Frontal cortex (tissue), 4 donors: ENCODE results near the gene TAOK2. TPM values are rescaled to one million over a fixed set of nuclear protein-coding genes. Genes with fewer than 3 reads are reported as not detected.
"Not testable (repeated sequence)": the region's sequence is repeated elsewhere in the genome, so short reads cannot be mapped to it uniquely, and the experiment has no call there.

Experiments
- DNase-seq, 2 donors: peaks; one replicate each; pipeline ENCODE4 v3.0.0; 2012; ENCODE audit warnings: low spot score in 2 of 2
- FAIRE-seq: peaks from 2 replicates; lab custom pipeline; 2012; peaks lifted over from hg19 to GRCh38; lab: Jason Lieb, UNC
- total RNA-seq: library from RNA; depleted of rRNA; stranded (reverse); fragments of >200 nt; gene quantifications from one replicate; pipeline ENCODE4 v1.2.3, GENCODE V29; 2014
- donor health status: control.
- donor health status: control.
- donor health status: control.

TAOK2 gene
- total RNA-seq, 1 donor from 2014 or later, result 58.3 TPM

- not testable (repeated sequence) for FAIRE-seq, DNase-seq
Measured at GRCh38 chr16:30040690-30041089, 67.0 kb downstream of the TAOK2 start.

DNA sequence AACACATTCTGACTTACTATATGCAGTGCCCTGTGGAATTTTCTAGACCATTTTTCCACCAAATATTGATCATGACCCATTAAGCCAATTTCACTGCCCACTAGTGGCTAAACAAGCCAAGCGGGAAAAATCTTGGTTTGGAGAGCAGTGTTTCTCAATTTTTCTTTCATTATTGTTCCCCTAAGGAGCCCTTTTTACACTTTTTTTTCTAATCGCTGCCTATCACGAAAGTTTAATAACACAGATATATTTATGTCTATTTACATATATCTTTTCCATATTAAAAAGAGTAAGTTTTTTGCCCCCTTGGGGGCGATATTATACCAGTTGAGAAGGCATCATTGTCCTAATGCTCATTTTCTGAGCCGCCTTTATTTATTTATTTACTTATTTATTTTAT lies 68.2 kb downstream of the TAOK2 start:
- no peak for DNase-seq

More for the DNA sequence above, 68.2 kb downstream of the TAOK2 start:
- FAIRE-seq, result no peak

Other genes with a start within 250 kb of the TAOK2 start
- gene C16orf54, start 227.9 kb upstream of the TAOK2 start, total RNA-seq, result 0.41 TPM
- gene ZG16, start 195.6 kb upstream of the TAOK2 start, total RNA-seq, result not detected
- 37.1 TPM for gene KIF22, start 183.1 kb upstream of the TAOK2 start, total RNA-seq
- gene MAZ, start 167.3 kb upstream of the TAOK2 start, total RNA-seq, result 373 TPM
- gene PRRT2, start 161.7 kb upstream of the TAOK2 start, total RNA-seq, result 15.9 TPM
- 11.8 TPM for gene PAGR1, start 157.7 kb upstream of the TAOK2 start, total RNA-seq
- gene MVP, start 153.4 kb upstream of the TAOK2 start, total RNA-seq, result 4.5 TPM
- 53.4 TPM for gene CDIPT, start 110.6 kb upstream of the TAOK2 start, total RNA-seq
- 43.2 TPM for gene SEZ6L2, start 74.3 kb upstream of the TAOK2 start, total RNA-seq
- 9.4 TPM for gene ASPHD1, start 73.4 kb upstream of the TAOK2 start, total RNA-seq
- gene KCTD13, start 47.6 kb upstream of the TAOK2 start, total RNA-seq, result 18.3 TPM
- gene TMEM219, start 11.8 kb upstream of the TAOK2 start, total RNA-seq, result 26.9 TPM
- gene HIRIP3, start 21.7 kb downstream of the TAOK2 start, total RNA-seq, result 12.6 TPM
- gene INO80E, start 22.4 kb downstream of the TAOK2 start, total RNA-seq, result 22.0 TPM
- gene DOC2A, start 37.2 kb downstream of the TAOK2 start, total RNA-seq, result 11.8 TPM
- gene C16orf92, start 49.3 kb downstream of the TAOK2 start, total RNA-seq, result not detected
- 10.2 TPM for gene TLCD3B, start 57.4 kb downstream of the TAOK2 start, total RNA-seq
- 76.6 TPM for gene ALDOA, start 91.9 kb downstream of the TAOK2 start, total RNA-seq
- gene PPP4C, start 102.1 kb downstream of the TAOK2 start, total RNA-seq, result 90.5 TPM
- 0.41 TPM for gene TBX6, start 118.1 kb downstream of the TAOK2 start, total RNA-seq
- gene YPEL3, start 122.3 kb downstream of the TAOK2 start, total RNA-seq, result 18.8 TPM
- gene GDPD3, start 139.7 kb downstream of the TAOK2 start, total RNA-seq, result 1.2 TPM
- gene MAPK3, start 149.4 kb downstream of the TAOK2 start, total RNA-seq, result 17.5 TPM
- 22.0 TPM for gene CORO1A, start 209.7 kb downstream of the TAOK2 start, total RNA-seq
- gene BOLA2B, start 219.8 kb downstream of the TAOK2 start, total RNA-seq, result 5.3 TPM
- 12.2 TPM for gene SLX1A, start 220.0 kb downstream of the TAOK2 start, total RNA-seq
- 5.3 TPM for gene SULT1A3, start 225.4 kb downstream of the TAOK2 start, total RNA-seq